Measurements from ENCODE around the gene ITGB1. TPM values are rescaled to one million over a fixed set of nuclear protein-coding genes. Genes with fewer than 3 reads are reported as not detected.

The ITGB1 gene
- total RNA-seq, 4 donors from 2014 or later: 159 to 216 (median 209) TPM

GRCh38 chr10:32954545-32955298 is 3.3 kb downstream of the ITGB1 start:
- TF ChIP-seq POLR2A (IDR thresholded peaks at IDR 0.05): no peak
- TF ChIP-seq CTCF (IDR thresholded peaks at IDR 0.05): no peak
- DNase-seq (ENCODE audit: low spot score in 2 of 2): no peak
- no peak overlapping the region for H3K4me3 ChIP-seq (ENCODE audit: low read depth, poor library complexity, severe bottlenecking)
- intact Hi-C loops (cut with DNase I; ENCODE audit: low total_unique reads): no loop called here
- WGBS, 2 donors: 31 to 39% methylated on average over 8 of the region's 8 CpGs

- no peak for TF ChIP-seq CTCF (IDR thresholded peaks at IDR 0.05)
- TF ChIP-seq POLR2A (IDR thresholded peaks at IDR 0.05): no peak
- no peak overlapping the region for H3K4me3 ChIP-seq (ENCODE audit: low read depth, poor library complexity, severe bottlenecking)
- DNase-seq (ENCODE audit: low spot score in 2 of 2): no peak
- intact Hi-C loops (cut with DNase I; ENCODE audit: low total_unique reads): no loop called here
Observed at GRCh38 chr10:32954080-32954479, 4.0 kb downstream of the ITGB1 start.

GRCh38 chr10:32953277-32953927 is 4.6 kb downstream of the ITGB1 start:
- no peak for TF ChIP-seq CTCF (IDR thresholded peaks at IDR 0.05)
- no peak for TF ChIP-seq POLR2A (IDR thresholded peaks at IDR 0.05)
- intact Hi-C loops (cut with DNase I; ENCODE audit: low total_unique reads): no loop called here
- H3K4me3 ChIP-seq (ENCODE audit: low read depth, poor library complexity, severe bottlenecking): no peak overlapping the region
- WGBS, 2 donors: 35 to 37% methylated on average over 6 of the region's 6 CpGs
- DNase-seq (ENCODE audit: low spot score in 2 of 2): no peak

GRCh38 chr10:32952541-32953276 is 5.3 kb downstream of the ITGB1 start:
- TF ChIP-seq POLR2A (IDR thresholded peaks at IDR 0.05) (no peak), CTCF (IDR thresholded peaks at IDR 0.05) (no peak)
- intact Hi-C loops (cut with DNase I; ENCODE audit: low total_unique reads): no loop called here
- no peak for DNase-seq (ENCODE audit: low spot score in 2 of 2)
- 76 to 80% methylated on average over 4 of the region's 4 CpGs for WGBS, 2 donors
- no peak overlapping the region for H3K4me3 ChIP-seq (ENCODE audit: low read depth, poor library complexity, severe bottlenecking)

GRCh38 chr10:32952094-32952493 is 5.9 kb downstream of the ITGB1 start:
- DNase-seq (ENCODE audit: low spot score in 2 of 2): no peak
- intact Hi-C loops (cut with DNase I; ENCODE audit: low total_unique reads): no loop called here
- H3K4me3 ChIP-seq (ENCODE audit: low read depth, poor library complexity, severe bottlenecking): no peak overlapping the region
- TF ChIP-seq CTCF (IDR thresholded peaks at IDR 0.05) (no peak), POLR2A (IDR thresholded peaks at IDR 0.05) (no peak)

Data from lower leg skin (tissue), 4 donors.